Measurements from ENCODE around the gene CCDC158. TPM values are rescaled to one million over a fixed set of nuclear protein-coding genes. Genes with fewer than 3 reads are reported as not detected.

Gene CCDC158
- total and polyA plus RNA-seq, 2 of the 4 experiments (the other 2 are of a cell fraction) = not detected

DNA sequence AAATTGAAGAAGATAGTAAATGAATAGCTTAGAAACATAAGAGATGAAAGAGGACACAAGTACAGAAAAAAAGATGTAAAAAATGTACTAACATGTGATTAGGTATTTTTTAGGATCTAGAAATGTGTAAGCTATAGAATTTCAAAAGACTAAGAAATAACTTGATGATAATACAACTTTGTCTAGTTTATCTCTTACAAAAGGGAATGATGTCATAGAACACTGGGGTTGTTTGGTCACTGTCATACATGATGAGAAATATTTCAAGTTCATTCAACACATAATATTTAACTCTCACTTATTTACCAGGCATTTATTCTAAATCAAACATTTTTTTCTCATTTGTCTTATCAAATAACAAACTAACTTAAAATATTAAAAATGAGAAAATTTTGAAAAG is 95.9 kb downstream of the CCDC158 start:
- CTCF ChIA-PET = interaction anchor here (0.6 kb wide), 1 partner anchor 96 kb away, joined by 4 read pairs; no protein-coding TSS in a partner anchor
- Histone ChIP-seq H4K8ac (ENCODE audit: low read depth in 2 of 2, low read length in 2 of 2) (no peak overlapping the region), H3K4ac (ENCODE audit: low read depth, low read length) (no peak overlapping the region), H2AK5ac (ENCODE audit: low read depth, low read length) (no peak overlapping the region), H3K23ac (ENCODE audit: low read depth, low read length) (no peak overlapping the region), H3K4me3 (ENCODE audit: insufficient read depth, low read depth, low read length) (no peak overlapping the region), H3K4me2 (ENCODE audit: low read depth, low read length) (no peak overlapping the region), H2BK5ac (ENCODE audit: low read depth, low read length, poor library complexity, severe bottlenecking) (no peak overlapping the region), H3K9me3 (ENCODE audit: control insufficient read depth, insufficient read depth, low read length) (no peaks in the 10 kb centered on the region; the same call in 1 of the 2 replicates), H4K20me1 (ENCODE audit: insufficient read depth, low read length) (no peaks in the 10 kb centered on the region), H2AFZ (replicated peaks; ENCODE audit: low read length, poor library complexity) (no peak overlapping the region), H3K18ac (ENCODE audit: low read depth, low read length) (no peak overlapping the region), H3K9ac (ENCODE audit: low read depth, low read length) (no peak overlapping the region), H3K27me3 (ENCODE audit: control insufficient read depth, insufficient read depth, low read length) (peaks cover 4% of the 10 kb centered on the region; the same call in 1 of the 2 replicates), H3K14ac (replicated peaks; ENCODE audit: low read depth, low read length) (no peak overlapping the region), H3K27ac (ENCODE audit: insufficient read depth, low read length) (no peak overlapping the region), H3K4me1 (ENCODE audit: control insufficient read depth, insufficient read depth, low read length) (no peaks in the 10 kb centered on the region), H3K56ac (ENCODE audit: extremely low read depth, insufficient read depth, low read length) (no peak overlapping the region), H4K5ac (ENCODE audit: low read depth, low read length) (no peak overlapping the region), H3K9me1 (ENCODE audit: insufficient read depth, low read length) (no peaks in the 10 kb centered on the region), H3K79me1 (ENCODE audit: low read depth in 1 of 2, low read length in 2 of 2) (no peaks in the 10 kb centered on the region), H3K36me3 (ENCODE audit: control insufficient read depth, insufficient read depth, low read length) (no peaks in the 10 kb centered on the region), H2BK120ac (ENCODE audit: low read depth, low read length) (no peak overlapping the region), H2AK9ac (replicated peaks; ENCODE audit: low read depth, low read length, poor library complexity) (no peak overlapping the region), H2BK15ac (ENCODE audit: low read depth, low read length) (no peak overlapping the region), H2BK20ac (ENCODE audit: low read depth, low read length) (no peak overlapping the region), H4K91ac (ENCODE audit: insufficient read depth, low read depth, low read length) (no peak overlapping the region)
- dilution Hi-C loops (cut with HindIII; ENCODE audit: low sequenced_read_pairs, unreplicated experiment) (no loop called here), in situ Hi-C loops (cut with MboI; ENCODE audit: low sequenced_read_pairs) (no loop called here), intact Hi-C loops (cut with micrococcal nuclease) (no loop called here)
- no peak for DNase-seq
- POLR2A ChIA-PET (ENCODE audit: unreplicated experiment) = no interaction called here
- no peak for ATAC-seq (ENCODE audit: low read depth)
- TF ChIP-seq CEBPB (IDR thresholded peaks at IDR 0.05; ENCODE audit: low read depth, low read length) (no peak), RCOR1 (IDR thresholded peaks at IDR 0.05; ENCODE audit: insufficient replicate concordance, low read length) (no peak), ELK1 (IDR thresholded peaks at IDR 0.05; ENCODE audit: borderline replicate concordance, low read depth, low read length) (no peak), FOS (IDR thresholded peaks at IDR 0.05; ENCODE audit: low read depth, low read length) (no peak), CHD1 (IDR thresholded peaks at IDR 0.05; ENCODE audit: low read depth, low read length) (no peak), RFX5 (IDR thresholded peaks at IDR 0.05; ENCODE audit: low read depth, low read length) (no peak), NFE2L2 (IDR thresholded peaks at IDR 0.05; ENCODE audit: low read depth, low read length) (no peak), POLR2A (IDR thresholded peaks at IDR 0.05; ENCODE audit: low read depth, low read length) (no peak)
- no TSS peak for BruUV-seq (replicated peaks)
